ENCODE data around the gene OVOL3. TPM values are rescaled to one million over a fixed set of nuclear protein-coding genes. Genes with fewer than 3 reads are reported as not detected.
"Not testable (repeated sequence)": the region's sequence is repeated elsewhere in the genome, so short reads cannot be mapped to it uniquely, and the experiment has no call there.

Gene OVOL3
- total RNA-seq, 2 experiments from 2014 or later, result not detected

DNA sequence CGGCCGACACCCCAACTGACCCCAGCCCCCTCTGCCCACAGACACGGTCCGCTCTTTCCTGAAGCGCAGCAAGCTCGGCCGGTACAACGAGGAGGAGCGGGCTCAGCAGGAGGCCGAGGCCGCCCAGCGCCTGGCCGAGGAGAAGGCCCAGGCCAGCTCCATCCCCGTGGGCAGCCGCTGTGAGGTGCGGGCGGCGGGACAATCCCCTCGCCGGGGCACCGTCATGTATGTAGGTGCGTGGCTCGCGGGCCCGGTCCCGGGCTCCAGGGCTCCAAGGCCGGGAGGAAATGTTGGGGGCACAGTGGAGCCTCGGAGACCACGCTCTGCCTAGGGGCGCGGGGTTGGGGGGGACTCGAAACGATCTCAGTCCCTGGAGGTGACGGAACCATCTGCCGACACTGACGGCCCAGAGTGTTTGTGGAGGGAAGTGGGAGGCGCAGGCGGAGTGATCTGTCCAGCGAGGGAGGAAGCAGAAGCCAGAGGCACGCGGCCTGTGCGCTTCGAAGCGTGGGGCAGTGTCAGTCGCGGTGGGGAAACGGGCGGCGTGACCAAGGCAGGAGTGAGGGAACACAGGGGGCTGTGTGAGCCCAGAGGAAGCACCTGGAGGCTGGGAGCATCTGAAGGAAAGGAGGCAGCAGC is 10.7 kb downstream of the OVOL3 start:
- H3K4me3 Mint-ChIP-seq, result no peak overlapping the region
- no peaks in the 10 kb centered on the region for H3K9me3 Mint-ChIP-seq
- intact Hi-C loops (cut with micrococcal nuclease), result no loop called here
- ChIA-PET POLR2A (no interaction called here), CTCF (no interaction called here)
- DNase-seq (no peak), ATAC-seq (no peak)
- peaks cover 18% of the 10 kb centered on the region for H3K4me1 Mint-ChIP-seq (ENCODE audit: low read depth)
- peaks cover 27% of the 10 kb centered on the region for H3K36me3 Mint-ChIP-seq (ENCODE audit: low read depth)
- H3K27me3 Mint-ChIP-seq, result no peaks in the 10 kb centered on the region
- TF ChIP-seq, protein P1, sequence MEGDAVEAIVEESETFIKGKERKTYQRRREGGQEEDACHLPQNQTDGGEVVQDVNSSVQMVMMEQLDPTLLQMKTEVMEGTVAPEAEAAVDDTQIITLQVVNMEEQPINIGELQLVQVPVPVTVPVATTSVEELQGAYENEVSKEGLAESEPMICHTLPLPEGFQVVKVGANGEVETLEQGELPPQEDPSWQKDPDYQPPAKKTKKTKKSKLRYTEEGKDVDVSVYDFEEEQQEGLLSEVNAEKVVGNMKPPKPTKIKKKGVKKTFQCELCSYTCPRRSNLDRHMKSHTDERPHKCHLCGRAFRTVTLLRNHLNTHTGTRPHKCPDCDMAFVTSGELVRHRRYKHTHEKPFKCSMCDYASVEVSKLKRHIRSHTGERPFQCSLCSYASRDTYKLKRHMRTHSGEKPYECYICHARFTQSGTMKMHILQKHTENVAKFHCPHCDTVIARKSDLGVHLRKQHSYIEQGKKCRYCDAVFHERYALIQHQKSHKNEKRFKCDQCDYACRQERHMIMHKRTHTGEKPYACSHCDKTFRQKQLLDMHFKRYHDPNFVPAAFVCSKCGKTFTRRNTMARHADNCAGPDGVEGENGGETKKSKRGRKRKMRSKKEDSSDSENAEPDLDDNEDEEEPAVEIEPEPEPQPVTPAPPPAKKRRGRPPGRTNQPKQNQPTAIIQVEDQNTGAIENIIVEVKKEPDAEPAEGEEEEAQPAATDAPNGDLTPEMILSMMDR (IDR thresholded peaks at IDR 0.05), result no peak
- no peak overlapping the region for H3K27ac Mint-ChIP-seq

DNA sequence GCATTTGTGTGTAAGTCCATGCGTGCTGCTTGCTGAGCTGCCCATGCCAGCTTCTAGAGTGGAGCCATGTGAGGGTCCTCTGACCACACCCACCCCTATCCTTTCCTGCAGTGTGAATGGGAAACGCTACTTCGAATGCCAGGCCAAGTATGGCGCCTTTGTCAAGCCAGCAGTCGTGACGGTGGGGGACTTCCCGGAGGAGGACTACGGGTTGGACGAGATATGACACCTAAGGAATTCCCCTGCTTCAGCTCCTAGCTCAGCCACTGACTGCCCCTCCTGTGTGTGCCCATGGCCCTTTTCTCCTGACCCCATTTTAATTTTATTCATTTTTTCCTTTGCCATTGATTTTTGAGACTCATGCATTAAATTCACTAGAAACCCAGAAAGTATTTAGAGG is 14.6 kb downstream of the OVOL3 start:
- Mint-ChIP-seq H3K27ac (peak overlapping the region; percentile 53), H3K4me1 (ENCODE audit: low read depth) (peaks cover 12% of the 10 kb centered on the region), H3K27me3 (no peaks in the 10 kb centered on the region), H3K36me3 (ENCODE audit: low read depth) (peaks cover 17% of the 10 kb centered on the region), H3K9me3 (no peaks in the 10 kb centered on the region), H3K4me3 (no peak overlapping the region)
- POLR2A ChIA-PET, result interaction anchor here (1.1 to 1.5 kb wide), 2 partner anchors 47 to 51 kb away, joined by 3 read pairs; no protein-coding TSS in a partner anchor
- CTCF ChIA-PET, result interaction anchor here (3.9 to 6.8 kb wide), 2 partner anchors 10 to 46 kb away, joined by 42 to 139 read pairs; partner anchors contain the start of genes POLR2I and TBCB
- TF ChIP-seq, protein P1 (IDR thresholded peaks at IDR 0.05), result no peak
- DNase-seq (peak; percentile 29), ATAC-seq (no peak)
- intact Hi-C loops (cut with micrococcal nuclease), result no loop called here

GRCh38 chr19:36128392-36128736 is 17.4 kb downstream of the OVOL3 start:
- ChIA-PET POLR2A (interaction anchor here (0.7 to 2.2 kb wide), 7 partner anchors 9 to 1424 kb away, joined by 3 to 11 read pairs (median 3); partner anchors contain the start of genes THAP8 and WDR62), CTCF (interaction anchor here (0.6 to 6.8 kb wide), 22 partner anchors 9 to 199 kb away, joined by 3 to 139 read pairs (median 4); partner anchors contain the start of genes CAPNS1, COX7A1, POLR2I and TBCB)
- Mint-ChIP-seq H3K27me3 (no peaks in the 10 kb centered on the region), H3K9me3 (no peaks in the 10 kb centered on the region), H3K36me3 (ENCODE audit: low read depth) (peaks cover 13% of the 10 kb centered on the region), H3K4me1 (ENCODE audit: low read depth) (peaks cover 26% of the 10 kb centered on the region), H3K27ac (peak overlapping the region; percentile 92), H3K4me3 (peak overlapping the region; percentile 82)
- TF ChIP-seq, protein P1 (IDR thresholded peaks at IDR 0.05), result no peak
- ATAC-seq (no peak), DNase-seq (no peak)
- intact Hi-C loops (cut with micrococcal nuclease), result no loop called here

- intact Hi-C loops (cut with micrococcal nuclease), result not testable (repeated sequence)
Observed at GRCh38 chr19:36131221-36131620, 20.3 kb downstream of the OVOL3 start.

DNA sequence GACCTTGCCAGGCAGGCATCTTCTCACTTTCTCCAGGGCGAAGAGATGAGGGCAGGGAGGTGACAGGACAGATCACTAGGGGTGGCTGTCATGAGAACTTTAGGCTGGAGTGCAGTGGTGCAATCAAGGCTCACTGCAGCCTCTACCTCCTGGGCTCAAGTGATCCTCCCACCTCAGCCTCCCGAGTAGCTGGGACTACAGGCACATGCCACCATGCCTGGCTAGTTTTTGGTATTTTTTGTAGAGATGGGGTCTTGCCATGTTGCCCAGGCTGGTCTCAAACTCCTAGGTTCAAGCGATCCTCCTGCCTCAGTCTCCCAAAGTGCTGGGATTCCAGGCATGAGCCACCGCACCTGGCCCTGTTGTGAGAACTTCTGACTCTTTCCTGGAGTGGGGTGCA is 23.9 kb downstream of the OVOL3 start:
- H3K27me3 Mint-ChIP-seq; H3K4me3 Mint-ChIP-seq; CTCF ChIA-PET; H3K9me3 Mint-ChIP-seq; DNase-seq; H3K36me3 Mint-ChIP-seq (ENCODE audit: low read depth); POLR2A ChIA-PET; ATAC-seq; H3K27ac Mint-ChIP-seq; intact Hi-C loops (cut with micrococcal nuclease): not testable (repeated sequence)
- peaks cover 25% of the 10 kb centered on the region for H3K4me1 Mint-ChIP-seq (ENCODE audit: low read depth)

More at GRCh38 chr19:36131221-36131620, 20.3 kb downstream of the OVOL3 start:
- POLR2A ChIA-PET; H3K27me3 Mint-ChIP-seq; DNase-seq; H3K36me3 Mint-ChIP-seq (ENCODE audit: low read depth); H3K27ac Mint-ChIP-seq; H3K4me3 Mint-ChIP-seq; H3K9me3 Mint-ChIP-seq; ATAC-seq: not testable (repeated sequence)
- peaks cover 20% of the 10 kb centered on the region for H3K4me1 Mint-ChIP-seq (ENCODE audit: low read depth)
- CTCF ChIA-PET, result interaction anchor here (6.8 kb wide), 1 partner anchor 40 kb away, joined by 139 read pairs; no protein-coding TSS in a partner anchor

Data from activated CD8-positive, alpha-beta T cell treated with anti-CD3 and anti-CD28 coated beads for 36 hours (primary cell).